OCI-LY3 (cell line): Measurements from ENCODE around the gene DSE.

Experiments used
- CTCF ChIP-seq: fragments of 200-600, 300-600 bp; sonication (generic); IDR thresholded peaks from 2 replicates; pipeline ENCODE4 v1.5.1; 2014; ENCODE audit warnings: antibody characterized with exemption, low read length, low read depth
- EZH2phosphoT487 ChIP-seq: fragments of 200-600 bp; shearing (Covaris generic); IDR thresholded peaks from 2 replicates; pipeline ENCODE4 v1.6.1; 2018; ENCODE audit warnings: antibody characterized with exemption, mixed run types, low read depth

GRCh38 chr6:116369540-116369939 lies 1.2 kb upstream of the DSE start:
- TF ChIP-seq EZH2phosphoT487: no peak
- no peak for TF ChIP-seq CTCF
